IPS-20b (cell line): ENCODE results near the gene NR2E3.

Source experiments
- H3K27ac ChIP-seq: one replicate; pipeline ENCODE4 v1.5.1; 2013; ENCODE audit warnings: low read length
- H3K27me3 ChIP-seq: 2 replicates; pipeline ENCODE4 v1.6.1; 2013; ENCODE audit warnings: mild to moderate bottlenecking, low read length, inconsistent platforms; ENCODE audit not compliant: insufficient read depth
- H3K36me3 ChIP-seq: 2 replicates; pipeline ENCODE4 v1.6.1; 2013; ENCODE audit warnings: low read depth, mild to moderate bottlenecking, inconsistent platforms, low read length, moderate library complexity; ENCODE audit not compliant: insufficient read depth
- H3K4me1 ChIP-seq: 2 replicates; pipeline ENCODE4 v1.6.1; 2013; ENCODE audit warnings: mild to moderate bottlenecking, control low read depth, inconsistent platforms, low read length, moderate library complexity; ENCODE audit not compliant: insufficient read depth
- H3K4me3 ChIP-seq: 2 replicates; pipeline ENCODE4 v1.5.1; 2013; ENCODE audit warnings: mild to moderate bottlenecking, low read length, inconsistent platforms
- H3K9ac ChIP-seq: 2 replicates; pipeline ENCODE4 v1.6.1; 2013; ENCODE audit warnings: low read depth, mild to moderate bottlenecking, inconsistent platforms, low read length, moderate library complexity
- H3K9me3 ChIP-seq: 2 replicates; pipeline ENCODE4 v1.6.1; 2013; ENCODE audit warnings: mild to moderate bottlenecking, low read depth, low read length, inconsistent platforms; ENCODE audit not compliant: insufficient read depth

The NR2E3 gene

DNA sequence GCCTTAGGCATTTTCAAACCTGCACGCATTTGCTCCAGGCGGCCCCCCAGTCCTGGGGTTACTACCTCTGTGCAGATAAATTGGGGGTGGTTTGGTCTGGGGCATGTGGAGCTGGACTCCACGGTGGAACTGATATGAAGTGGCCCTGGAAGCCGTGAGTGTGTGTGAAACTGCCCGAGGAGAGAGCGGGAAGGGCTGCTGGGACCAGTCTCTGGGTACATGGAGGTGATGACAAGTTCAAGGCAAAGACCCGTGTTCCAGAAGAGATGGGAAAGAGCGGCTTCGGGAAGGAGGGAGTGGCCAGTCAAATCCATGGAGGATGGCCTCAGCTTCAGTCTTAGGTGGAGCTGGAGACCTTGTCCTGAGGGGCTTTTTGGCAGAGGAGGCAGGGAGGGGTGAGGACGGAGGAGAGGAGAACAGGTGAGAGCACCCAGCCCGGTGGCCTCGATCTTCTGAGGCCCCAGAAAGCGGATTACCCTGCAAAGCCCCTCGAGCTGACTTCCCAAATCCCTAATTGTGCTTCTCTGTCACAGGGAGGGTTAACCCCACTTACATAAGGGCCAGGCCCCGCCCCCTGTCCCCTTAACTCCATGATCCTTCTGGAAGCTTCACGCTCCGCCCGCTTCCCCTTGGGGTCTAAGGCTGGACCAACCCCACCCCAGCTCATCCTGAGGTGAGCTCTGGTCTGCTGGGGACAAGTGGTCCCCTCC is 1.9 kb upstream of the NR2E3 start:
- peak overlapping the region; percentile 49; the same call in 1 of the 2 replicates for H3K4me3 ChIP-seq
- no peaks in the 10 kb centered on the region for H3K9me3 ChIP-seq
- H3K27me3 ChIP-seq = no peaks in the 10 kb centered on the region
- H3K4me1 ChIP-seq = peaks cover 21% of the 10 kb centered on the region; the same call in 1 of the 2 replicates
- peak overlapping the region; percentile 27 for H3K27ac ChIP-seq
- H3K9ac ChIP-seq = no peak overlapping the region; the same call in 1 of the 2 replicates
- no peaks in the 10 kb centered on the region for H3K36me3 ChIP-seq

DNA sequence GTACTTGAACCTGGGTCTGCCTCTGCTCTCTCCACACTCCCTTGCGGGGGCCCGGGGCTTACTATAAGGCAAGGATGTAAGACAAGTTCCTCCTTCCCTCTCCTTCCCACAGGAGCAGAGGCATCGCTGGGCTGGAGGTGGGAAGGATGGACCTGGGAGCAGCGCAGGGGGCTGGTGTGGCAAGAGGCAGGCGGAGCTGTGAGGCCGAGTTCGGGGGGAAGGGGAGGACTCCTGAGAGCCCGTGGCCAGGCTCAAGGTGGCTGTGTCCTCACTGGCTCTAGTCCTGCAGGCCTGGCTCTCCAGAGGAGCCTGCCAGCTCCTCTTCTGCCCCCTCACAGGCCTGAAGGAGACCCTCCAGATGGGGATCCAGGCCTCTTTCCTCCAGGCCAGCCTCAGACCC is 1.0 kb upstream of the NR2E3 start:
- peaks cover 21% of the 10 kb centered on the region; the same call in 1 of the 2 replicates for H3K4me1 ChIP-seq
- H3K9me3 ChIP-seq = no peaks in the 10 kb centered on the region
- no peaks in the 10 kb centered on the region for H3K36me3 ChIP-seq
- no peak overlapping the region for H3K4me3 ChIP-seq
- H3K9ac ChIP-seq = no peak overlapping the region
- H3K27me3 ChIP-seq = no peaks in the 10 kb centered on the region
- H3K27ac ChIP-seq = no peak overlapping the region

DNA sequence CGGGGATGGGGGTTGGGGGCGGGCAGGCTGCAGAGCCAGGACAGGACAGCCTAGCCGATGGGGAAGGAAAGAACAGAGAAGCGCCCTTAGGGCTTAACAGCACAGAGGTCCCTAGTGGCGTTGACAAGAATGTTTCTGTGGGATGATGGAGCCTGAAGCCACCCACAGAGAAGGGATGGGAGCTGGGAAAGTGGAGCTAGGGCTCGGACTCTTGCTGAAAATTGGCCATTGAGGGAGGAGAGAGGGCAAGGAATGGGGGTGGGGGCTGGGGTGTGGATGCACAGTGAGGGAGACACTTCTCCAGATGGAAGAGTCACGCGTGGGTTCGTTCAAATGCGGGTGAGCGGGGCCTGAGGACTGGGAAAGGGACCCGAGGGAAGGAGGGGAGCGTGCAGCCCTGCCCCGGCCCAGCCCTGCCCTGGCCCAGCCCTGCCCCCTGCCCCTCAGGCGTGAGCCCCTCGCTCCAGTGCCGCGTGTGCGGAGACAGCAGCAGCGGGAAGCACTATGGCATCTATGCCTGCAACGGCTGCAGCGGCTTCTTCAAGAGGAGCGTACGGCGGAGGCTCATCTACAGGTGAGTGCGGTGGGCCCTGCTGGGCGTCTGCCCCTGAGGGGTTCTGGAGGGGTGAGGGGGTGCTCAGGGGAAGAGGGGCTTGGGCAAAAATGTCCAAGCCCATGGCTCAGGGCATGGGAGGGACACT is 832 bp downstream of the NR2E3 start:
- Histone ChIP-seq H3K4me3 (no peak overlapping the region), H3K9ac (no peak overlapping the region), H3K27me3 (no peaks in the 10 kb centered on the region), H3K27ac (no peak overlapping the region), H3K4me1 (peaks cover 20% of the 10 kb centered on the region; the same call in 1 of the 2 replicates), H3K36me3 (no peaks in the 10 kb centered on the region), H3K9me3 (no peaks in the 10 kb centered on the region)

DNA sequence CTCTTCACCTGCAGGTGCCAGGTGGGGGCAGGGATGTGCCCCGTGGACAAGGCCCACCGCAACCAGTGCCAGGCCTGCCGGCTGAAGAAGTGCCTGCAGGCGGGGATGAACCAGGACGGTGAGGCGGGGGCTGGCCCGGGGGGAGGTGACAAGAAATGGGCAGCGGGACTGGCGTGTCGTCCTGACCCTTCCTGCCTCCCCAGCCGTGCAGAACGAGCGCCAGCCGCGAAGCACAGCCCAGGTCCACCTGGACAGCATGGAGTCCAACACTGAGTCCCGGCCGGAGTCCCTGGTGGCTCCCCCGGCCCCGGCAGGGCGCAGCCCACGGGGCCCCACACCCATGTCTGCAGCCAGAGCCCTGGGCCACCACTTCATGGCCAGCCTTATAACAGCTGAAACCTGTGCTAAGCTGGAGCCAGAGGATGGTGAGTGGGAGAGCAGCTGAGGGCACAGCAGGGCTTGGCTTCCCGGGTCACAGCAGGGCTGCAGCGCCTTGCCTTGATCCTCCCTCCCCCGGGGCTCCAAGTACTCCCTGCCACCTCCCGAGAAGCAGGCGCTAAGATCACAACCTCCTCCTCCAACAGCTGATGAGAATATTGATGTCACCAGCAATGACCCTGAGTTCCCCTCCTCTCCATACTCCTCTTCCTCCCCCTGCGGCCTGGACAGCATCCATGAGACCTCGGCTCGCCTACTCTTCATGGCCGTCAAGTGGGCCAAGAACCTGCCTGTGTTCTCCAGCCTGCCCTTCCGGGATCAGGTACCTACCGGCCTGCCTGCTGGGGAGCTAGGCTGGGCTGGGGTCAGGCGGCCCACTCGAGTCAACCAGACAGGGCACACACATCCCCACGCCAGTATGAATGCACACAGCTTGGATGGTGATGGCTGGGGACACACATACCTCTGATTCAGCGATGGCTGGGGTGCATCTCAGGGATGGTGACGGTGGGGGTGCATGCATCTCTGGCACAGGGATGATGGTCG is 1.7 kb downstream of the NR2E3 start:
- H3K27me3 ChIP-seq = no peaks in the 10 kb centered on the region
- peaks cover 12% of the 10 kb centered on the region; the same call in 1 of the 2 replicates for H3K4me1 ChIP-seq
- no peak overlapping the region for H3K4me3 ChIP-seq
- no peak overlapping the region for H3K27ac ChIP-seq
- no peaks in the 10 kb centered on the region for H3K9me3 ChIP-seq
- no peaks in the 10 kb centered on the region for H3K36me3 ChIP-seq
- H3K9ac ChIP-seq = no peak overlapping the region

DNA sequence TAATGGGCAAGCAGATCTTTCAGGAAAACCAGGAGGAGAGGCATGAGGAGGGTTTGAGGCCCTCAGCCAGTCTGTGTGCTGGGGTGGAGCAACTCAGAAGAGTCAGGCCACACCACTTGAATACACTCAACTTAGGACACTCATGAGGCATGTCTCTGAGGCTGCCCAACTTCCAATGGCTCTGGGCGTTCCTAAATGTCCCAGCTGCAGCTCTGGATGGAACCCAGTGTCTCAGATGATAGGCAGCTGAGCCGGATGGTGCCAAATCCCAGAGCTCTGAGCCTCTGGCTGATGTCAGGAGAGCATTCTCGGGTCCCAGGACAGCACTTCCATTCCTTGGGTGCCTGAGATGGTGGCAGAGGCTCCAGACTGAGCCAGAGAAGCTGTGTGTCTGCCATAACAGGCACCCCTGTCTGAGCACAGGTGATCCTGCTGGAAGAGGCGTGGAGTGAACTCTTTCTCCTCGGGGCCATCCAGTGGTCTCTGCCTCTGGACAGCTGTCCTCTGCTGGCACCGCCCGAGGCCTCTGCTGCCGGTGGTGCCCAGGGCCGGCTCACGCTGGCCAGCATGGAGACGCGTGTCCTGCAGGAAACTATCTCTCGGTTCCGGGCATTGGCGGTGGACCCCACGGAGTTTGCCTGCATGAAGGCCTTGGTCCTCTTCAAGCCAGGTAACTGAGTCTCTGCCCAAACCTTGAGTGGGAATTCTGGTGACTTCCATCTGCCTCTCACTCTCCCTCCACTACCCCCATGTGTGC is 2.8 kb downstream of the NR2E3 start:
- H3K9ac ChIP-seq = no peak overlapping the region
- no peaks in the 10 kb centered on the region; the same call in 1 of the 2 replicates for H3K9me3 ChIP-seq
- no peaks in the 10 kb centered on the region for H3K36me3 ChIP-seq
- peaks cover 3% of the 10 kb centered on the region; the same call in 1 of the 2 replicates for H3K4me1 ChIP-seq
- H3K4me3 ChIP-seq = no peak overlapping the region
- H3K27ac ChIP-seq = no peak overlapping the region
- no peaks in the 10 kb centered on the region for H3K27me3 ChIP-seq

DNA sequence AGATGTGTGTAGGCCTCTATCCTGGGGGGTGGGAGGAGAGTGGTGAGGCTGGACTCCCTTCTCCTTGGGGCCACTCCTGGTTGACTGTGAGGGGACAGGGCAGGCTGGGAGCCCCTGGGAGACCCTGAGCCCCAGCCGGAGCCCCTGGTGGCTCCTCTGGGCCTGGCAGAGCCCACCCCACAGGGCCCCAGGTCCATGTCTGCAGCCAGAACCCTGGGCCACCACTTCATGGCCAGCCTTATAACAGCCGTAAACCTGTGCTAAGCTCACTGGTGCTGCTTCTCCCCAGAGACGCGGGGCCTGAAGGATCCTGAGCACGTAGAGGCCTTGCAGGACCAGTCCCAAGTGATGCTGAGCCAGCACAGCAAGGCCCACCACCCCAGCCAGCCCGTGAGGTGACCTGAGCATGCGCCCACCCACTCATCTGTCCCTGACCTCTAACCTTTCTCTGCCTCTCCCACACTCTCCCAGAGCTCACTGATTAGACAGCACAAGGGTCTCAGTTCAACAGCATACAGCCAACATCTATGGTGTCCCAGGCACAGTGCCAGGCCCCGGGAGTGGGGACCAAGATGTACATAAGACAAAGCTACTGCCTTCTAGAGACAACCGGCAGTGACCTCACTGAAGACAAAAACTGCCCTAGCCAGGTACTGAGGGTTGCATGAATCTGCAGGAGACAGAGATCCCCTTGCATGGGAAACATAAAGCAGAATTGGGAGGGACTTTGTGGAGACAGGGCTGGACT is 3.5 kb downstream of the NR2E3 start:
- H3K27ac ChIP-seq = no peak overlapping the region
- H3K4me1 ChIP-seq = no peaks in the 10 kb centered on the region
- no peak overlapping the region for H3K9ac ChIP-seq
- H3K27me3 ChIP-seq = no peaks in the 10 kb centered on the region
- H3K9me3 ChIP-seq = no peaks in the 10 kb centered on the region; the same call in 1 of the 2 replicates
- no peaks in the 10 kb centered on the region for H3K36me3 ChIP-seq
- no peak overlapping the region for H3K4me3 ChIP-seq

DNA sequence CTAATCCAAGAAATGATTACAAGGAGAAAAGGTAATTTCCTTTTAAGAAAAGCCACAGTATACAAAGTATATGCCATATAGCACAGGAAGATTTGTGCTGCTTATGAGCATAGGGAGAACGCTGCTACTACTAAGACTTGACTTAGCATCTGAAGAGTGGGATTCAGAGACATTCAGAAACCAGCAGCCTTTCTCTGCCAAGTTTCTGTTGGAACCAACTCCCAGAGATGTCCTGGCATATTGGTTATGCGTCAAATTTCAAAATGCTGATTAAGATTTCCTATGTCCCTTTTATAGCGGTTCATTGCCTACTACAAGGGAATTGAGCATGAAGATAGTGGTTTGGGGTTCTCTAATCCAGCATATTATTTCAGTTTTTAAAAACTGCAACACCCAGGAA is 4.9 kb downstream of the NR2E3 start:
- Histone ChIP-seq H3K9ac (no peak overlapping the region), H3K4me3 (no peak overlapping the region), H3K36me3 (no peaks in the 10 kb centered on the region), H3K9me3 (peaks cover 2% of the 10 kb centered on the region; the same call in 1 of the 2 replicates), H3K27me3 (no peaks in the 10 kb centered on the region), H3K4me1 (no peaks in the 10 kb centered on the region), H3K27ac (no peak overlapping the region)

DNA sequence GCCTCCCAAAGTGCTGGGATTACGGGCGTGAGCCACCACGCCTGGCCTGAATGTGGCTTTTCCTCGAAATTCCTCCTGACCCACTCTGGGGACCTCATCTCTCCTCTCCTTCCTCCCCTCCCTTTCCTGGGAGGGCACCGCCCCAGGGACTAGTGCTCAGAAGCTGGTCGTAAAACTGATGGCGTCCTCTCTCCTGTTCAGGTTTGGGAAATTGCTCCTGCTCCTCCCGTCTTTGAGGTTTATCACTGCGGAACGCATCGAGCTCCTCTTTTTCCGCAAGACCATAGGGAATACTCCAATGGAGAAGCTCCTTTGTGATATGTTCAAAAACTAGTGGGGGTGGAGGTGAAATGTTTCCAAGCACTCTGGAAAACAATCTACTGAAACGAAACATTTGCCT is 7.0 kb downstream of the NR2E3 start:
- Histone ChIP-seq H3K27me3 (no peaks in the 10 kb centered on the region), H3K4me3 (no peak overlapping the region), H3K36me3 (no peaks in the 10 kb centered on the region), H3K27ac (no peak overlapping the region), H3K4me1 (no peaks in the 10 kb centered on the region), H3K9ac (no peak overlapping the region), H3K9me3 (peaks cover 13% of the 10 kb centered on the region)

DNA sequence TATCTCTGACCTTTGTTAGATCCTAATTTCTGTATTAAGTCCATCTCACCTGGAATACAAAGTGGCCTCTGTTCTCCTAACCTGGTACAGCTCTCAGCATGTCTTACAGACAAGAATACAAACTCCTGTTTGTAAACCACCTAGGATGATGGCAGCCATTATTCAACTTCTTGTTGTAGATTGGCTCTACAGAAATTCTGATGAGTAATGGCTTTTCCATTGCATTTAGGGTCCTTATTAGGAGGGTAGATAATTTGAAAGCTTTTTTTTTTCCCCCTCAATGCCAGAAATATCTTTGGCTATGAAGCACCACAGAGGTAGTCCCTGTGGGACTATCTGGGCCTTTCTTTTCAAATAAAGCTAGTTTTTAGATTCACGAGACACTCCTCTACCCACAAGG is 9.8 kb downstream of the NR2E3 start:
- Histone ChIP-seq H3K27me3 (no peaks in the 10 kb centered on the region), H3K9me3 (peaks cover 18% of the 10 kb centered on the region), H3K4me1 (no peaks in the 10 kb centered on the region), H3K36me3 (no peaks in the 10 kb centered on the region), H3K9ac (no peak overlapping the region), H3K27ac (no peak overlapping the region), H3K4me3 (no peak overlapping the region)

DNA sequence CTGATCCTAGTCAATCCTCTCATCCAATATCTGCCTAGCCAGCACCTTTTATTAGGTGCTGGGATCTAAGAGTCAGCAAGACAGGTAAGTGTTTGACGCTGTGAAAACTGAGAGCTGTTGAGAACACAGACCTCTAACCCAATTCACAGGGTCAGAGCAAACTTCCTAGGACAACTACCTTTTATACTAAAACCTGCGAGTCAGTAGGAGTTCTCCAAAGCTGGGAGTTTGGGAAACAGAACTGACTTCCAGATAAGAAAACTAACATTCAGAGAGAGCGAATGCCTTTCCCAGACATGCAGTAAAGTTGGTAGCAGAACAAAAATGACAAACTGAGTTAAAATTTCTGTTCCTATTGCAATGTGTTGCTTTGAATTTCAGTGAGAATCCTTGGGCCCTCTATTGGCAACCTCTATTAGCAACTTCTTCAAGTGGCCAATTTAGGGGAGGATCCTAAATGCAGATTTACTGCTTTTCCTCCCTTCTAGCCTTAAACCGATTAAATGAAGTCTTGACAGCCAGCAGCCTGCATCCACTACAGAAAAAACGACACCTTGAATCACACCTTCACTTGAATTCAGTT is 11.3 kb downstream of the NR2E3 start:
- 0 out of 2 replicates have a peak, but pooled peaks cover 3% of the 10 kb centered on the region for H3K36me3 ChIP-seq
- H3K9me3 ChIP-seq = peaks cover 18% of the 10 kb centered on the region
- H3K27me3 ChIP-seq = no peaks in the 10 kb centered on the region
- H3K4me1 ChIP-seq = peaks cover 8% of the 10 kb centered on the region
- H3K27ac ChIP-seq = no peak overlapping the region
- H3K4me3 ChIP-seq = no peak overlapping the region
- no peak overlapping the region for H3K9ac ChIP-seq
